PFSK-1 (cell line): Measurements from ENCODE around the gene EML4.

ENCODE experiments used
- FOXP2 ChIP-seq: optimal IDR thresholded peaks from 2 replicates; pipeline ENCODE3; 2011; ENCODE audit warnings: borderline replicate concordance, control low read depth, inconsistent platforms; ENCODE audit not compliant: insufficient read depth; ENCODE audit errors: extremely low read length, extremely low read depth
- POLR2AphosphoS5 ChIP-seq: IDR thresholded peaks from 2 replicates; pipeline ENCODE4 v1.6.1; 2012; ENCODE audit warnings: low read depth, mild to moderate bottlenecking, control low read depth, low read length, moderate library complexity
- SIN3A ChIP-seq: IDR thresholded peaks from 2 replicates; pipeline ENCODE4 v1.6.1; 2012; ENCODE audit warnings: mild to moderate bottlenecking, low read length, moderate library complexity, borderline replicate concordance; ENCODE audit not compliant: insufficient read depth
- TAF1 ChIP-seq: IDR thresholded peaks from 2 replicates; pipeline ENCODE4 v1.6.1; 2012; ENCODE audit warnings: low read length, control low read depth, borderline replicate concordance; ENCODE audit not compliant: insufficient read depth
- TF ChIP-seq, protein P1 (sequence below), 2 experiments: IDR thresholded peaks; 2 replicates each; pipeline versions ENCODE4 v1.6.1 to v1.8.0; 2011 to 2012; ENCODE audit warnings: low read depth in 2 of 2, low read length in 2 of 2, control low read depth in 1 of 2, inconsistent platforms in 1 of 2, mild to moderate bottlenecking in 1 of 2, moderate library complexity in 1 of 2; ENCODE audit not compliant: insufficient read depth in 1 of 2

The EML4 gene

DNA sequence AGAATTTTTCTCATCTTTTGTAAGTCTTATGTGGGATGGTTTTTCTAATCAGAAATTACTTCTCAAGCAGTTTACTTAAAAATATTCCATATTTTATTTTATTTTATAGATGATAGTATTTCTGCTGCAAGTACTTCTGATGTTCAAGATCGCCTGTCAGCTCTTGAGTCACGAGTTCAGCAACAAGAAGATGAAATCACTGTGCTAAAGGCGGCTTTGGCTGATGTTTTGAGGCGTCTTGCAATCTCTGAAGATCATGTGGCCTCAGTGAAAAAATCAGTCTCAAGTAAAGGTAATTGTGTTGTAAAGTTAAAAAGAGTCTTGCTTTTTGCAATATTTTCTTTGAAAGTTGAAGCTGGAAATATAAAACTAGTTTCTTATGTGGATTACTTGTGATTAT, 76.2 kb downstream of the EML4 start:
- TF ChIP-seq TAF1 (no peak), SIN3A (no peak), POLR2AphosphoS5 (no peak), FOXP2 (no peak)
- TF ChIP-seq, protein P1, sequence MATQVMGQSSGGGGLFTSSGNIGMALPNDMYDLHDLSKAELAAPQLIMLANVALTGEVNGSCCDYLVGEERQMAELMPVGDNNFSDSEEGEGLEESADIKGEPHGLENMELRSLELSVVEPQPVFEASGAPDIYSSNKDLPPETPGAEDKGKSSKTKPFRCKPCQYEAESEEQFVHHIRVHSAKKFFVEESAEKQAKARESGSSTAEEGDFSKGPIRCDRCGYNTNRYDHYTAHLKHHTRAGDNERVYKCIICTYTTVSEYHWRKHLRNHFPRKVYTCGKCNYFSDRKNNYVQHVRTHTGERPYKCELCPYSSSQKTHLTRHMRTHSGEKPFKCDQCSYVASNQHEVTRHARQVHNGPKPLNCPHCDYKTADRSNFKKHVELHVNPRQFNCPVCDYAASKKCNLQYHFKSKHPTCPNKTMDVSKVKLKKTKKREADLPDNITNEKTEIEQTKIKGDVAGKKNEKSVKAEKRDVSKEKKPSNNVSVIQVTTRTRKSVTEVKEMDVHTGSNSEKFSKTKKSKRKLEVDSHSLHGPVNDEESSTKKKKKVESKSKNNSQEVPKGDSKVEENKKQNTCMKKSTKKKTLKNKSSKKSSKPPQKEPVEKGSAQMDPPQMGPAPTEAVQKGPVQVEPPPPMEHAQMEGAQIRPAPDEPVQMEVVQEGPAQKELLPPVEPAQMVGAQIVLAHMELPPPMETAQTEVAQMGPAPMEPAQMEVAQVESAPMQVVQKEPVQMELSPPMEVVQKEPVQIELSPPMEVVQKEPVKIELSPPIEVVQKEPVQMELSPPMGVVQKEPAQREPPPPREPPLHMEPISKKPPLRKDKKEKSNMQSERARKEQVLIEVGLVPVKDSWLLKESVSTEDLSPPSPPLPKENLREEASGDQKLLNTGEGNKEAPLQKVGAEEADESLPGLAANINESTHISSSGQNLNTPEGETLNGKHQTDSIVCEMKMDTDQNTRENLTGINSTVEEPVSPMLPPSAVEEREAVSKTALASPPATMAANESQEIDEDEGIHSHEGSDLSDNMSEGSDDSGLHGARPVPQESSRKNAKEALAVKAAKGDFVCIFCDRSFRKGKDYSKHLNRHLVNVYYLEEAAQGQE (IDR thresholded peaks at IDR 0.05; ENCODE audit: insufficient read depth in 1 of 2, low read depth in 2 of 2, low read length in 2 of 2): no peak

GRCh38 chr2:42246562-42246961, 77.4 kb downstream of the EML4 start:
- TF ChIP-seq POLR2AphosphoS5 (no peak), TAF1 (no peak)

- TF ChIP-seq FOXP2 (no peak), TAF1 (no peak), POLR2AphosphoS5 (no peak), SIN3A (no peak)
- TF ChIP-seq, protein P1 (IDR thresholded peaks at IDR 0.05; ENCODE audit: insufficient read depth in 1 of 2, low read depth in 2 of 2, low read length in 2 of 2): no peak
Observed at GRCh38 chr2:42248846-42249245, 79.7 kb downstream of the EML4 start.

- TF ChIP-seq FOXP2 (no peak), POLR2AphosphoS5 (no peak), SIN3A (no peak), TAF1 (no peak)
- TF ChIP-seq, protein P1 (IDR thresholded peaks at IDR 0.05; ENCODE audit: insufficient read depth in 1 of 2, low read depth in 2 of 2, low read length in 2 of 2): no peak
Observed at GRCh38 chr2:42249284-42249683, 80.1 kb downstream of the EML4 start.

DNA sequence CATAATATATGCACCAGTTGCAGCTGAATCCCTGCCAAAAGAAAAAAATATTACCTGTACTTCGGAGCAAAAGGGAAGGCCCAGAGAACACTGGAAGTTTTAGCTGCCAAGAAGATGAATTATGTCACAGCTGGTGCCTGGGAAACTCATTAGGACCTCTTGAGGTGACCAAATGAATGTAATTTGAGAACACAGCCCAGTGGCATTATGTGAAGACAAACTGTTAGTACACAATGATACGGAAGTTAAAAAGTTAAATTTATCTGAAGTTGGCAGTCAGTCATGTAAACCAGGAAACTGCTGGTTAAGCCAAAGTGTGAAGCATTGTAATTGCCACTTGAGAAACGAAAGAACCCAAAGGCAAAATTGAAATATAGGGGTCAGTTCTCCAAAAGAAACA, 80.7 kb downstream of the EML4 start:
- TF ChIP-seq FOXP2: no peak

- no peak for TF ChIP-seq TAF1
- TF ChIP-seq, protein P1 (IDR thresholded peaks at IDR 0.05; ENCODE audit: insufficient read depth in 1 of 2, low read depth in 2 of 2, low read length in 2 of 2): no peak
- TF ChIP-seq SIN3A: no peak
- no peak for TF ChIP-seq POLR2AphosphoS5
- no peak for TF ChIP-seq FOXP2
Observed at GRCh38 chr2:42250925-42251324, 81.8 kb downstream of the EML4 start.
